Colonic mucosa (tissue), 4 donors: ENCODE results near the gene FYCO1. TPM values are rescaled to one million over a fixed set of nuclear protein-coding genes. Genes with fewer than 3 reads are reported as not detected.

Experiments
- DNase-seq: peaks from one replicate; pipeline ENCODE4 v3.0.0-alpha.2; 2020
- H3K27ac ChIP-seq: fragments of 200-600 bp; one replicate; pipeline ENCODE4 v1.8.0; 2021
- H3K27me3 ChIP-seq: fragments of 200-600 bp; one replicate; pipeline ENCODE4 v1.8.0; 2021
- H3K36me3 ChIP-seq: fragments of 200-600 bp; one replicate; pipeline ENCODE4 v1.8.0; 2021
- H3K4me1 ChIP-seq: fragments of 200-600 bp; one replicate; pipeline ENCODE4 v1.8.0; 2021; ENCODE audit warnings: mild to moderate bottlenecking
- H3K4me3 ChIP-seq: fragments of 200-600 bp; one replicate; pipeline ENCODE4 v1.8.0; 2021
- H3K9ac ChIP-seq, 2 donors: one replicate each; pipeline ENCODE4 v1.7.0; 2013; ENCODE audit warnings: control low read depth in 2 of 2, low read depth in 2 of 2, low read length in 2 of 2
- H3K9me3 ChIP-seq: fragments of 200-600 bp; one replicate; pipeline ENCODE4 v1.8.0; 2021
- intact Hi-C: fragments of 100-400 bp; cut with DNase I; formaldehyde crosslinking; loops from one replicate; pipeline ENCODE4 v1.14.1; 2022
- total RNA-seq, 2 donors: library from RNA; stranded (reverse); fragmentation: NEBNext Ultra II Directional in 1 of 2; extraction: Animal tissue kit (Norgen Biotek cat#: 25700) in 1 of 2; gene quantifications; one replicate each; pipeline ENCODE4 v1.2.1, GENCODE V29; 2021
- TF ChIP-seq, protein P1 (sequence below): fragments of 200-600 bp; IDR thresholded peaks from one replicate; pipeline ENCODE4 v1.8.0; 2022; ENCODE audit warnings: antibody characterized with exemption, mild to moderate bottlenecking
- donor health status: healthy.
- donor health status: DM: no; HTN: no; CAD: no.
- donor health status: DM: no; HTN: no; CAD: no.

Gene FYCO1
- total RNA-seq, 2 donors from 2014 or later, result 21.7 to 30.8 TPM

GRCh38 chr3:45911511-45912226, 84.0 kb downstream of the FYCO1 start:
- intact Hi-C loops, result no loop called here

GRCh38 chr3:45910892-45911291, 84.7 kb downstream of the FYCO1 start:
- Histone ChIP-seq H3K27ac (no peak overlapping the region), H3K36me3 (no peaks in the 10 kb centered on the region), H3K9me3 (no peaks in the 10 kb centered on the region), H3K4me1 (no peaks in the 10 kb centered on the region), H3K27me3 (no peaks in the 10 kb centered on the region), H3K9ac (no peak overlapping the region), H3K4me3 (no peak overlapping the region)
- TF ChIP-seq, protein P1, sequence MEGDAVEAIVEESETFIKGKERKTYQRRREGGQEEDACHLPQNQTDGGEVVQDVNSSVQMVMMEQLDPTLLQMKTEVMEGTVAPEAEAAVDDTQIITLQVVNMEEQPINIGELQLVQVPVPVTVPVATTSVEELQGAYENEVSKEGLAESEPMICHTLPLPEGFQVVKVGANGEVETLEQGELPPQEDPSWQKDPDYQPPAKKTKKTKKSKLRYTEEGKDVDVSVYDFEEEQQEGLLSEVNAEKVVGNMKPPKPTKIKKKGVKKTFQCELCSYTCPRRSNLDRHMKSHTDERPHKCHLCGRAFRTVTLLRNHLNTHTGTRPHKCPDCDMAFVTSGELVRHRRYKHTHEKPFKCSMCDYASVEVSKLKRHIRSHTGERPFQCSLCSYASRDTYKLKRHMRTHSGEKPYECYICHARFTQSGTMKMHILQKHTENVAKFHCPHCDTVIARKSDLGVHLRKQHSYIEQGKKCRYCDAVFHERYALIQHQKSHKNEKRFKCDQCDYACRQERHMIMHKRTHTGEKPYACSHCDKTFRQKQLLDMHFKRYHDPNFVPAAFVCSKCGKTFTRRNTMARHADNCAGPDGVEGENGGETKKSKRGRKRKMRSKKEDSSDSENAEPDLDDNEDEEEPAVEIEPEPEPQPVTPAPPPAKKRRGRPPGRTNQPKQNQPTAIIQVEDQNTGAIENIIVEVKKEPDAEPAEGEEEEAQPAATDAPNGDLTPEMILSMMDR, result no peak
- no peak for DNase-seq
- intact Hi-C loops, result no loop called here

More at GRCh38 chr3:45911511-45912226, 84.0 kb downstream of the FYCO1 start:
- Histone ChIP-seq H3K4me3 (no peak overlapping the region), H3K9me3 (no peaks in the 10 kb centered on the region), H3K4me1 (no peaks in the 10 kb centered on the region), H3K9ac (no peak overlapping the region), H3K27me3 (no peaks in the 10 kb centered on the region), H3K36me3 (no peaks in the 10 kb centered on the region), H3K27ac (no peak overlapping the region)
- TF ChIP-seq, protein P1, result no peak
- DNase-seq, result no peak

GRCh38 chr3:45909542-45909941, 86.1 kb downstream of the FYCO1 start:
- Histone ChIP-seq H3K4me3 (no peak overlapping the region), H3K4me1 (no peaks in the 10 kb centered on the region), H3K9me3 (no peaks in the 10 kb centered on the region), H3K36me3 (no peaks in the 10 kb centered on the region), H3K27me3 (no peaks in the 10 kb centered on the region), H3K9ac (no peak overlapping the region), H3K27ac (no peak overlapping the region)
- no peak for DNase-seq
- intact Hi-C loops, result no loop called here
- TF ChIP-seq, protein P1, result no peak

DNA sequence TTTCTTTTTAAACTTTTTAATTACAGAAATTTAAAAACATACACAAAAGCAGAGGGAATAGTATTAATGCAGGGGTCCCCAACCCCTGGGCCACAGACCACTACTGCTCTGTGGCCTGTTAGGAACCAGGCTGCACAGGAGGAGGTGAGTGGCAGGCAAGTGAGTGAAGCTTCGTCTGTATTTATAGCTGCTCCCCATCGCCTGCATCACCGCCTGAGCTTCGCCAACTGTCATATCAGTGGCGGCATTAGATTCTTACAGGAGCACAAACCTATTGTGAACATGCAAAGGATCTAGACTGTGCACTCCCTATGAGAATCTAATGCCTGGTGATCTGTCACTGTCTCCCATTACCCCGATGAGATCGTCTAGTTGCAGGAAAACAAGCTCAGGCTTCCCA, 86.9 kb downstream of the FYCO1 start:
- no peak overlapping the region for H3K27ac ChIP-seq
- TF ChIP-seq, protein P1, result no peak
- H3K27me3 ChIP-seq, result no peaks in the 10 kb centered on the region
- H3K4me1 ChIP-seq, result no peaks in the 10 kb centered on the region
- intact Hi-C loops, result no loop called here
- H3K9me3 ChIP-seq, result no peaks in the 10 kb centered on the region
- no peaks in the 10 kb centered on the region for H3K36me3 ChIP-seq
- no peak overlapping the region for H3K9ac ChIP-seq
- no peak overlapping the region for H3K4me3 ChIP-seq
- no peak for DNase-seq

- intact Hi-C loops, result no loop called here
- no peaks in the 10 kb centered on the region for H3K27me3 ChIP-seq
- no peak overlapping the region for H3K27ac ChIP-seq
- H3K9ac ChIP-seq, result no peak overlapping the region
- no peak for DNase-seq
- TF ChIP-seq, protein P1, result no peak
- H3K36me3 ChIP-seq, result no peaks in the 10 kb centered on the region
- no peaks in the 10 kb centered on the region for H3K9me3 ChIP-seq
- no peaks in the 10 kb centered on the region for H3K4me1 ChIP-seq
- H3K4me3 ChIP-seq, result no peak overlapping the region
Measured at GRCh38 chr3:45907769-45908705, 87.6 kb downstream of the FYCO1 start.
